ENCODE results near the gene WWP2.

Gene WWP2

DNA sequence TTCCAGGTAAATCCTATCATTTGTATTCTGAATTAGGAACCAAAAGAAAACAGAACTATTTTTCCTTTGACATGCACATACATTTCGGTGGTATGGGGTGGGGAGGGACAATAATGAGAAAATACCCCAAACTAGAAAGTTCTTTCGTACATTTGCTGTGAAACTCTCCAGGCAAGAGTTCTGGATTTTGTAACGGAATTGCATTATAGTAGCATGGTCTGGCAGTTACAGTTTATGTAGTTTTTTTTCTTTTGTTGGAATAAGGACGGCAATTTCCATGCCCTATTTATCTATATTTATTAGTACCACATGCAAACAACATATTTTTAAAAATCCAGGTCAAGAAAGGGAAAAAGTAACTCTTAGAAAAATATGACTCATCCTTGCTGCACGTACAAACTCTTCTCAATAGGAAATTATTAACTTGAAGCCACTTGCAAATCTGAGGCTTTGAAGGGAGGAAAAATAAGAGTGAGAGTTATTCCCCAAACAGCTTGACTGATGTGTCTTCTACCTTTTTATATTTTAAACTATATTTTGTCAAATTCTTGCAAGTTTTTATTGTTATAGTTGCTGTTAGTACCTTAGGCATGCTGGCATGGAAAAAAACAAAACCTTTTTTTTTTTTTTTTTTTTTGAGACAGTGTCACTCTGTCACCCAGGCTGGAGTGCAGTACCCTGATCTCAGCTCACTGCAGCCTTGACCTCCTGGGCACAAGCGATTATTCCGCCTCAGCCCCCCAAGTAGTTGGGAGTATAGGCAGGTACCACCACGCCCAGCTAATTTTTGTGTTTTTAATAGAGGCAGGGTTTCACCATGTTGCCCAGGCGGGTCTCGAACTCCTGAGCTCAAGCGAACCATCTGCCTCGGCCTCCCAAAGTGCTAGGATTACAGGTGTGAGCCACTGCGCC is 69.3 kb downstream of the WWP2 start:
- Histone ChIP-seq H3K4me3 (ENCODE audit: low read depth, low read length) (no peak overlapping the region), H3K4me1 (ENCODE audit: control insufficient read depth, insufficient read depth, low read length) (peaks cover 7% of the 10 kb centered on the region), H3K27ac (ENCODE audit: low read depth, low read length) (no peak overlapping the region), H3K27me3 (ENCODE audit: control insufficient read depth, insufficient read depth, low read length) (no peaks in the 10 kb centered on the region), H3K9me3 (ENCODE audit: control insufficient read depth, insufficient read depth, low read length) (no peaks in the 10 kb centered on the region), H3K9ac (ENCODE audit: low read depth, low read length) (no peak overlapping the region), H3K36me3 (ENCODE audit: control insufficient read depth, insufficient read depth, low read length) (no peaks in the 10 kb centered on the region)

DNA sequence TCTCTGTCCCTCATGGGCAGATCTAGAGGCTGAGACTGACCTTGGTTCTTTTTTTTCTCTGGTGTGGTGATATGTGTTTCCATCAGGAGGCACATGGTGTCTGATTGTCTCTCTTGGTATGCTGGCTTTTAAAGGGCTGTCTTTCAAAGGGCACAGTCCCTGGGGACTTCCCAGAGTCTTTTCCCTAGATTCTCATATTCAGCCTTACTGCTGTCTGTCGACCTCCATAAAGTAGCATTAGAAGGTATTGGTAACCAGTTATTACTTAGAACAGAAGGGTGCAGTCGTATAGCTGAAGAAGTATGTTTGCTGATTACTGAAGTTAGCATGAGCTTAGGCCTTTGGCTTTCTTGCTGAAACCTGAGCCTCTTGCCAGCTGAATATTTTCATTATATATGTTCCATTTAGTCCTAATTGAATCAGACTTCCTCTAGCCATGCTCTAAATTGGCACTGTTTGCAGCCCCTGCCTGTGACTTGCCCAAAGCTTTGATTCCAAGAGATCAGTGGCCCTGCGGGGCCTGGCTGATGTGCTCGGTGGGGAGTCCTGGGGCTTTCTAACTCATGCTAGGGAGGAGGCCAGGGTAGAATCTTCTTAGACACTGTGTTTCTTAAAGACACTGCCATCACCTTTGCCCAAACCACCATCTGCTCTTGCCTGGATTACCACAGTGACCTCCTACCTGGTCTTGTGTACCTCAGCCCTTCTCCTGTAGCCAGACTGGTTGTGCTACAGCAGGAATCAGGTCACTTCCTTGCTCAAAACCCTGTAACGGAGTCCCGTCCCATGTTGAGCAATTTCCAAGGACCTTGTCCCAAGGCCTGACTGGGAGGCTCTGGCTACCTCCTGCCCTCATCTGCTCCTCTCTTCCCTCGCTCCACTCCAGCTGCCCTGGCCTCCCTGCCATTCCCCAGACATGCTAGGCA is 71.5 kb downstream of the WWP2 start:
- no peak overlapping the region for H3K9ac ChIP-seq (ENCODE audit: low read depth, low read length)

DNA sequence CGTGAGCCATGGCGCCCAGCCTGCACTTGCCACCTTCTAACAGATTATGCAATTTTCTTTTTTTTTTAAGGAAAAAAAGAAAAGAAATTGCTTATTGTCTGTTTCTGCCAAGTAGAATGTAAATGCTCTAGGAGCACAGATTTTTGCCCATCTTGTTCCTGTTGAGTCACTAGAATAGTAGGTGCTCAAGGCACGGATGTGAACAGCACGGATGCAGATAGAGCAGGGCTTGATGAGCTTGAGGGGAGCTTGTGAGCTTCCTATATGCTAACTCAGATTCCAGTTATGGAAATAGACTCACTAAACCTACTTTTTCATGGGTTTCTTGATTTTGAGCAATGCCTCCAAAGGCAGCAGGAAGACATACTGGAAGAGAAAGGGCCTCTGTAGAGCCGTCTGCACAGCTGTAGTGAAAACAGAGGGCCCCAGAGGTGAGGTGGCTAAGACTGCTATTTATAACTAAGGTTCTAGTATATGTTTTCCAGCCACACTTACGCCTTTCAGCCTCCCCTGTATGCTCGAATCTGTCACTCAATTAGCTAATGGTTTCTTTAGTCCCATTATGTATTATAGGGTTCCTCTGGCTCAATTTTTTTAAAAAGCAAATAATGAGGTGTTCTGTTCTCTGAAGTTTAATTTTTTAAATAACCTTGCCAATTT is 72.8 kb downstream of the WWP2 start:
- Histone ChIP-seq H3K27ac (ENCODE audit: low read depth, low read length) (no peak overlapping the region), H3K4me1 (ENCODE audit: control insufficient read depth, insufficient read depth, low read length) (peaks cover 7% of the 10 kb centered on the region), H3K4me3 (ENCODE audit: low read depth, low read length) (no peak overlapping the region), H3K27me3 (ENCODE audit: control insufficient read depth, insufficient read depth, low read length) (no peaks in the 10 kb centered on the region), H3K9me3 (ENCODE audit: control insufficient read depth, insufficient read depth, low read length) (no peaks in the 10 kb centered on the region), H3K9ac (ENCODE audit: low read depth, low read length) (no peak overlapping the region), H3K36me3 (ENCODE audit: control insufficient read depth, insufficient read depth, low read length) (no peaks in the 10 kb centered on the region)

More for the DNA sequence above, 71.5 kb downstream of the WWP2 start:
- Histone ChIP-seq H3K36me3 (ENCODE audit: control insufficient read depth, insufficient read depth, low read length) (no peaks in the 10 kb centered on the region), H3K27me3 (ENCODE audit: control insufficient read depth, insufficient read depth, low read length) (no peaks in the 10 kb centered on the region), H3K4me1 (ENCODE audit: control insufficient read depth, insufficient read depth, low read length) (peaks cover 7% of the 10 kb centered on the region), H3K27ac (ENCODE audit: low read depth, low read length) (no peak overlapping the region), H3K4me3 (ENCODE audit: low read depth, low read length) (no peak overlapping the region), H3K9me3 (ENCODE audit: control insufficient read depth, insufficient read depth, low read length) (no peaks in the 10 kb centered on the region)

DNA sequence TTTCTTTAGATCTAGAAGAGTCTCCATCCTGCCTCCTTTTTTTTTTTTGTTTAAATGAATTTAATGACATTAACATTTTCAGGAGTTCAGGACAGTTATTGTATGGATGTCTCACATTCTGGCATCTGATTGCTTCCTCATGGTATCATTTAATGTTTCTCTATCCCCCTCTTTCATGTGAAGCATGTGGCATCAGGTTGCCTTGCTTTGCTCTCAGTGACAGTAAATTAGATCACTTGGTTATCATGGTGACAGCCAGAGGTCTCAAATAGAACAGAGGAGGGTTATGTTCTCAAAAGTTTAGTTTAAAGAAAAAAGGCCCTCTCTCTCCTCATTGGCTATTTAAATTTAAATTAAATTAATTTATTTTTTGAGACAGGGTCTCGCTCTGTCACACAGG is 74.1 kb downstream of the WWP2 start:
- Histone ChIP-seq H3K9me3 (ENCODE audit: control insufficient read depth, insufficient read depth, low read length) (no peaks in the 10 kb centered on the region), H3K27me3 (ENCODE audit: control insufficient read depth, insufficient read depth, low read length) (no peaks in the 10 kb centered on the region), H3K4me3 (ENCODE audit: low read depth, low read length) (no peak overlapping the region), H3K27ac (ENCODE audit: low read depth, low read length) (no peak overlapping the region), H3K4me1 (ENCODE audit: control insufficient read depth, insufficient read depth, low read length) (peaks cover 7% of the 10 kb centered on the region), H3K36me3 (ENCODE audit: control insufficient read depth, insufficient read depth, low read length) (no peaks in the 10 kb centered on the region), H3K9ac (ENCODE audit: low read depth, low read length) (no peak overlapping the region)

DNA sequence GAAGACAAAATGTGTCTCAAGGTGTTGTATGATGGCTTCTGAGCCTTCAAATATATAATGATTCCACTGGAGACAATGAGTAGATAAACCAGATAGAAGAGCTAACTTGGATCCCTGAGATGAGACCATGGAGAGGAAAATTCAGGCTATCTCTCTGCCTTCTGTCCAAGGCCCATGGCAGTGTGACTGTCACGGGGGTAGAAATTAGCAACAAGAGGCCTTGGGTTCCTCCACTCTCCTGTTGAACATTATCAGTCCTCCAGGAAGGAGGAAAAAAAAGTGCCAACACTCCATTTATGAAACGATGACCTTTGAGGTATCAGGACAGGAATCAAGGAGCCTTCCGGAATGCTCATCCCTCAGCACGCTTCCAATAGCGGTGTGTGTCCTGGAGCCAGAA is 75.2 kb downstream of the WWP2 start:
- no peaks in the 10 kb centered on the region for H3K9me3 ChIP-seq (ENCODE audit: control insufficient read depth, insufficient read depth, low read length)
- no peak overlapping the region for H3K9ac ChIP-seq (ENCODE audit: low read depth, low read length)
- H3K4me1 ChIP-seq (ENCODE audit: control insufficient read depth, insufficient read depth, low read length) = peaks cover 7% of the 10 kb centered on the region
- no peaks in the 10 kb centered on the region for H3K27me3 ChIP-seq (ENCODE audit: control insufficient read depth, insufficient read depth, low read length)
- no peaks in the 10 kb centered on the region; the same call in 1 of the 2 replicates for H3K36me3 ChIP-seq (ENCODE audit: control insufficient read depth, insufficient read depth, low read length)
- no peak overlapping the region for H3K27ac ChIP-seq (ENCODE audit: low read depth, low read length)
- H3K4me3 ChIP-seq (ENCODE audit: low read depth, low read length) = no peak overlapping the region

DNA sequence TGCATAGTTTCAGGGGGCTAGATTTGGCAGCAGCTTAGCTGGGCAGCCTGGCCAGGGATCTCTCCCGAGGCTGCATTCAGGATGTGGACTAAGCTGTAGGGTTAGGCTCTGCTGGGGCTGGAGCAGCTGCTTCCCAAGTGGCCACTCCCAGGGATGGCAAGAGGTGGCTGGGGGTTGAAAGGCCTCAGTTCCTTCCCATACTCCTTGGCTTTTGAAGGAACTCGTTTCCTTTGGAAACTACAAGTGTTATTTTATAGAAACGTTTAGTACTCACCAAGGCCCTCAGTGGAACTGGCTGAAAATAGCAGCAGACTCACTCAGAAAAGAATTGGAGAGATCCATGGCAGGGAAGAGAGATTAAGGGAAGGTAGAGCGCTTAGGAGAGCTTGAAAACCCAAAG is 76.4 kb downstream of the WWP2 start:
- H3K27ac ChIP-seq (ENCODE audit: low read depth, low read length) = no peak overlapping the region
- H3K9me3 ChIP-seq (ENCODE audit: control insufficient read depth, insufficient read depth, low read length) = no peaks in the 10 kb centered on the region
- H3K36me3 ChIP-seq (ENCODE audit: control insufficient read depth, insufficient read depth, low read length) = no peaks in the 10 kb centered on the region; the same call in 1 of the 2 replicates
- H3K9ac ChIP-seq (ENCODE audit: low read depth, low read length) = no peak overlapping the region
- H3K27me3 ChIP-seq (ENCODE audit: control insufficient read depth, insufficient read depth, low read length) = no peaks in the 10 kb centered on the region
- no peak overlapping the region for H3K4me3 ChIP-seq (ENCODE audit: low read depth, low read length)
- peaks cover 2% of the 10 kb centered on the region for H3K4me1 ChIP-seq (ENCODE audit: control insufficient read depth, insufficient read depth, low read length)

DNA sequence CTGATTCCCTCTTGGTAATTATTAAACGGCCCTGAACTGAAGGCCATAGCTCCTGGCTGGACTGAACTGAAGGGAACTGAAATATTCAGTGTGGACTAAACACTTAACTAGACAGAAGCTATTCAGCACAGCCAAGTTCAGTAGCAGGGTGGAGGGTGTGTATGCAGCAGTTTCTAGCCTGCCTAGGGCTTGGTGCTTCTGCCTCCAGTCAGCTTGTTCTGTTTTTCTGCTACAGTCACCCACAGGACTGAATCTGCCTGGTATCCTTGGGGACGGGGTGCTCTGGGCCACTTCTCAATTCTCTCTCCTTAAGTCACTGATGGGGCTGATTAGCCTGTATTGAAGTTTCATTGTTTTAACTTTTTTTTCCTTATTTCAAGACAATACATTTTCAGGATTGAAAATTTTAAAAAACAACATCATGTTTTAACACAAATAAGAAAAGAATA is 77.1 kb downstream of the WWP2 start:
- H3K4me1 ChIP-seq (ENCODE audit: control insufficient read depth, insufficient read depth, low read length) = no peaks in the 10 kb centered on the region
- H3K9ac ChIP-seq (ENCODE audit: low read depth, low read length) = no peak overlapping the region
- no peaks in the 10 kb centered on the region for H3K27me3 ChIP-seq (ENCODE audit: control insufficient read depth, insufficient read depth, low read length)
- H3K4me3 ChIP-seq (ENCODE audit: low read depth, low read length) = no peak overlapping the region
- no peaks in the 10 kb centered on the region; the same call in 1 of the 2 replicates for H3K36me3 ChIP-seq (ENCODE audit: control insufficient read depth, insufficient read depth, low read length)
- H3K9me3 ChIP-seq (ENCODE audit: control insufficient read depth, insufficient read depth, low read length) = no peaks in the 10 kb centered on the region
- no peak overlapping the region for H3K27ac ChIP-seq (ENCODE audit: low read depth, low read length)

DNA sequence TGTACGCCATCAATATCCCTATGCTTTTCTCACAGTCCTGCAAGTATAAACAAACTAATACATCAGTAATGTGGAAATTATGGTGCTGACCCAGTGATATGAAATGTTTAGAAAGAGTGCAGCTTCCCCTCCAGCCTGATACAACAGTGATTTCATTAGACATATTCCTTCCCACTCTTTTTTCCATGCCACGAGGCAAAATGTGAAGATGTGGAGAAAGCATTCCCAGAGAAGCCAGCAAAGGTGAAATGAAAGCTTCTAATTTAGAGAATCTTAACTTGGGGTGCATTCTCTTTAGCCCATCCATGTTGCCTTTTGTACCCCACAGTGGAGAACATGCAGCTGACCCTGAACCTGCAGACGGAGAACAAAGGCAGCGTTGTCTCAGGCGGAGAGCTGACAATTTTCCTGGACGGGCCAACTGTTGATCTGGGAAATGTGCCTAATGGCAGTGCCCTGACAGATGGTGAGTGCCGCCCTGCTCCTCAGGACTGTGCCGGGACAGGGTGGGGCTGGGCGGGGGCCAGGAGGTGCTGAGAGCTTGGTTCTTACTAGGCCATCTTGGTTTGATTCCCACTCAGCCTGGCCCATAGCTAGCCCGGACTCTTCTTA is 77.8 kb downstream of the WWP2 start:
- Histone ChIP-seq H3K4me3 (ENCODE audit: low read depth, low read length) (no peak overlapping the region), H3K27ac (ENCODE audit: low read depth, low read length) (no peak overlapping the region), H3K36me3 (ENCODE audit: control insufficient read depth, insufficient read depth, low read length) (no peaks in the 10 kb centered on the region; the same call in 1 of the 2 replicates), H3K4me1 (ENCODE audit: control insufficient read depth, insufficient read depth, low read length) (no peaks in the 10 kb centered on the region), H3K9ac (ENCODE audit: low read depth, low read length) (no peak overlapping the region), H3K9me3 (ENCODE audit: control insufficient read depth, insufficient read depth, low read length) (no peaks in the 10 kb centered on the region), H3K27me3 (ENCODE audit: control insufficient read depth, insufficient read depth, low read length) (no peaks in the 10 kb centered on the region)

DNA sequence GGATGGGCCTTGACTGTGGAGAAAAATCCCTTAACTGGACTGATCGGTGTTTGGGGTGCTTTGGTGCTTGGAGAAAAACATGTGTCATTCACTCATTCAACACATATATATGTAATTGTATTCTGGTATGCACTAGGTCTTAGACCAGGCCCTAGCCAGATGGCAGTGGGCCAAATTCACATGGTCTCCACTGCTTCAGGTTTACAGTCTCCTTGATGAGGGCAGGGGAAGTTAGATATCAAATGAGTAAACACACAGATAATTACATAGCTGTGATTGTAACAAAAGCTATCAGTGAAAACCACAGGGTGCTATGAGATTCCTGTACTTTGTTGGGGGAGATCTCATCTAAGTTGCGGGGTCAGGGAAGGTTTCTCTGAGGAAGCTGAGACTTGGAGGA is 78.8 kb downstream of the WWP2 start:
- no peaks in the 10 kb centered on the region; the same call in 1 of the 2 replicates for H3K36me3 ChIP-seq (ENCODE audit: control insufficient read depth, insufficient read depth, low read length)
- no peaks in the 10 kb centered on the region for H3K4me1 ChIP-seq (ENCODE audit: control insufficient read depth, insufficient read depth, low read length)
- no peaks in the 10 kb centered on the region for H3K27me3 ChIP-seq (ENCODE audit: control insufficient read depth, insufficient read depth, low read length)
- H3K9me3 ChIP-seq (ENCODE audit: control insufficient read depth, insufficient read depth, low read length) = no peaks in the 10 kb centered on the region
- H3K27ac ChIP-seq (ENCODE audit: low read depth, low read length) = no peak overlapping the region
- H3K9ac ChIP-seq (ENCODE audit: low read depth, low read length) = no peak overlapping the region
- H3K4me3 ChIP-seq (ENCODE audit: low read depth, low read length) = no peak overlapping the region

DNA sequence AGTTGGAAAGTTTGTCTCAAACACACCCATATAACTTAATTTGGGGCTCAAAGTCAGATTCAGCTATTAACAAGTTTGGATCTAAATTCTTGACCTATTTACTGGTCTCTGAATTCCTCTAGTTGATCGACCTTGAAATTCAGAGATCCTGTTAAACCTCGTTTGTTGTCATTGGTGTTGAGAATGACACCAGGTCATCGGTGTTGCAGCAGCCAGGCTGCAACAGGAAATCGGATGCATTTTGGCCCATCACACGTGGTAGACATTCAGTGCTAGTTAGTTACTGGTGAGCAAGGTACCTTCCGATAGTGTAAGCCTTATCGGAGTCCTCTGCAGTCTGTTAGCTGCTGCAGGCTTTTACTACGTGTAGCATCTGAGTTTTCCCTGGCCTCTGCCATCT is 82.3 kb downstream of the WWP2 start:
- H3K4me3 ChIP-seq (ENCODE audit: low read depth, low read length) = no peak overlapping the region
- H3K9me3 ChIP-seq (ENCODE audit: control insufficient read depth, insufficient read depth, low read length) = no peaks in the 10 kb centered on the region
- H3K9ac ChIP-seq (ENCODE audit: low read depth, low read length) = no peak overlapping the region
- H3K27me3 ChIP-seq (ENCODE audit: control insufficient read depth, insufficient read depth, low read length) = no peaks in the 10 kb centered on the region
- no peak overlapping the region for H3K27ac ChIP-seq (ENCODE audit: low read depth, low read length)
- no peaks in the 10 kb centered on the region for H3K4me1 ChIP-seq (ENCODE audit: control insufficient read depth, insufficient read depth, low read length)
- no peaks in the 10 kb centered on the region; the same call in 1 of the 2 replicates for H3K36me3 ChIP-seq (ENCODE audit: control insufficient read depth, insufficient read depth, low read length)
